ENCODE data around the gene MMP7.

Gene MMP7

DNA sequence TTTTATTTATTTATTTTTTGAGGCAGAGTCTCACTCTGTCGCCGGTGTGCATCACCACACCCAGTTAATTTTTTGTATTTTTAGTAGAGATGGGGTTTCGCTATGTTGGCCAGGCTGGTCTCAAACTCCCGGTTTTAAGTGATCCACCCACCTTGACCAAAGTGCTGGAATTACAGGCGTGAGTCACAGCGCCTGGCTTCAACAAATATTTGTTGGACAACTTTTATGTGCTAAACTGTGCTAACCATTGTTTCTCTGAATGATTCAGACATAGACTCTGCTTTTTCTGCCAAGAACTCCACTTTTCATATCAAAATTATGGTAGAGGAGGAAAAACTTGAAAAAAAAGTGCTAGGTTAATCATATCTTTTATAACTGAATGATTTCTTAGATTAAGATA lies 36.3 kb downstream of the MMP7 start:
- DNase-seq (ENCODE audit: low spot score) = no peak

DNA sequence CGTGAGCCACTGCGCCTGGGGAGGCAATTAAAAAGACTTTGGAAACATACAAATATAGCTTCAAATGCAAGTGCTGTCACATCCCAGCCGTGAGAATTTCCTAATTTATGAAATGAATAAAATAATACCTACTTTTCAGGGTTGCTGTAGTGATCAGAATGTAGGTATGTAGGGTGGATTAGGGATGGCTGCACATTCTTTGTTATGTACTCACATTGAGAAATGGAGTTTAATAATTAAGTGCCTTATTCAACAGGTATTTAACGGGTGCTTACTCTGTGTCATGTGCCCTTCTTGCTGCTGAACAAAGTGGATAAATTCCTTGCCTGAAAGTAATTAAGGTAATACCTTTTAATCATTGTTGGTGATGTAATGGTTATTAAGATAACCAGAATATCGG lies 37.0 kb downstream of the MMP7 start:
- no peak for DNase-seq (ENCODE audit: low spot score)

DNA sequence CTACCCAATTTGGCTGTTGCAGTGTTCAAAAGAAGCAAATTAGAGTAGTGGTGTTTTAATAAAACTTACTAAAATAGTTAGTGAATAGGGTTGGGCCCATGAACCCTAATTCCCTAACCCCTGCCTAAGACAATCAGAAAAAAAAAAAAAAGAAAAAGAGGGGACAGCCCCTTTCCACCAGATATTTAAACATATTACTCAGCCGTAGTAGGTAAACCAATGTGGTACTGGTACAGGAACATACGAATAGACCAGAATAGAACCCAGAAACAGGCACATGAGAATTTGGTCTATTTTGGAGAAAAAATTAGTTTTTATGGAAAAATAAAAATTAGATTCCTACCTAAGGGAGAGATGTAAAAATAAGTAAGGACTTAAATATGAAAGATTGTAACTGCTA lies 38.6 kb downstream of the MMP7 start:
- no peak for DNase-seq (ENCODE audit: low spot score)

DNA sequence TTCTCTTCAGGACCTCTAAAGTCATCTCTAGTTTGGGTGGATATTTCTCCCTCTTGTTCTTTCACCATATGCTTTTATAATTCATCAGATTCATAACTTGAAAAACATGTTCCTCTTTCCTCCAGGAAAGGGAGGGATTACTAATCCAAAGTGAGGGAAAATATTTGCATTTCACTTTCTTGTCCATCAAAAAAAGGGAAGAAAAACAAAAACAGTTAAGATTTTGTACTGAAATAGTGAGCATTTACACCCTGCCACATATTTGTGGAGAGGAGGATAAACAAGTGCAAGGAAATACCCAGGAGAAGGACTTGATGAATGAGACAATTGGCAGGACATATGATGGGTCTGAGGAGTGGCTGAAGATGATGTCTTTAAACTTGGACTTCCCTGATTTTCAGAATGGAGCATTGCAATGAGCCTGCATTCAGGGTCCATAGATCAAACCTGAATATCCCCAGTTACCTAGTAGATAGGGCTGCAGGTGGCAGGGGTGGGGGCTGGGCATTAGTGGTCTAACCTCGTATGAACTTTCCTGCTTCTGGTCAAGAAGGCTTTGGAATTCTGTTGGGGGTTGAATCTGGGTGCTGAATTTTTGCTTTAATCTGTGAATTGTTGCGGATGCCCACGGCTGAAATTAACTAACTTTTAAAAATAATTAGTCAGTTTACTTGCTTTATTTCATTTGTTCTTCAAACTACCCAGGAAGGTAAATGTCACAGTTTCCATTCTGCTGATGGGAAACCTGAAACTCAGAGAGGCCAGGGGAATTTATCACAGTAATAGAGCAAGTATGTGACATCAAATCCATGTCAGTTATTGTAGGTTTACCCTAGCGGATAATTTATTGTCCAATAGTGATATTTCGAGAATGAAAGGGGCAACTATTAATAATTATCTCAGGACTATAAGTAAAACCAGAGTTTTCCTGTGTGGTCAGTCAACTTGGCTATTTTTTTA lies 41.1 kb downstream of the MMP7 start:
- no peak for DNase-seq (ENCODE audit: low spot score)

DNA sequence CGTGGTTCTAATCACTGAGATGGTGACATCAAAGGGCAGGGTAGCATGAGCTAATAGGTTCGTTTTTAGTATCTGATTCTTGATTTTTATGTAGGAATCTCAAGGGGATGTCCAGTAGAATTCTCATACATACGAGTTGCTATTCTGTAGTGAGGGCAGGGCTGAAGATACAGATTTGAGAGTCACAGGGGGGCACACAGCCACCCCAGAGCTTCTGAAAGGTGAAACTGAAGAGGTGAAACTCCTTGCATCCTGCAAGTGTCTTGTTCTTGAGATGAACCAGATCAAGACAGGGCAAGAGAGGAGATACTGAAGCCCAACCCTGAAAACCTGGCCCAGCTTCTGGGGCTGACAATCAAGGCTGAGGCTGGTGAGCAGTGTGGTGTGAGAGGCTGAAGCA lies 42.3 kb downstream of the MMP7 start:
- no peak for DNase-seq (ENCODE audit: low spot score)

DNA sequence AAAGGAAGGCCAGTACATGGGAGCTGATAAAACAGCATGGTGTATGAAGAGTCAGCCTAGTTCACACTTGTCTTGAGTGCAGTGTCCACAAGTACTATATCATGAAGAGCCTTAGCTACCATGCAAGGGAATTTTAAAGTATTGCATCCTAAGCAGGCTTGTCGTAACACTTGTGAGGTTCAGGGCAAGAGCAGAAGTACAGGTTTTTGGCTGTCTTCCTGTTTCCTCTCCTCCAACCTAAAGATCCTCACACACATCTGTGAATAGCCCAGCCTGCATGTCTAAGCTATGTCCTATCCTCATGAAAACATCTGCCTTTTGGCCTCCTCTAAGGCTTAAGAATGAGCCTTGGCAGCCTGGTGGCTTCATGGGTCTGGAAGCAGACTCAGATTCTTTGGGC lies 43.3 kb downstream of the MMP7 start:
- no peak for DNase-seq (ENCODE audit: low spot score)

DNA sequence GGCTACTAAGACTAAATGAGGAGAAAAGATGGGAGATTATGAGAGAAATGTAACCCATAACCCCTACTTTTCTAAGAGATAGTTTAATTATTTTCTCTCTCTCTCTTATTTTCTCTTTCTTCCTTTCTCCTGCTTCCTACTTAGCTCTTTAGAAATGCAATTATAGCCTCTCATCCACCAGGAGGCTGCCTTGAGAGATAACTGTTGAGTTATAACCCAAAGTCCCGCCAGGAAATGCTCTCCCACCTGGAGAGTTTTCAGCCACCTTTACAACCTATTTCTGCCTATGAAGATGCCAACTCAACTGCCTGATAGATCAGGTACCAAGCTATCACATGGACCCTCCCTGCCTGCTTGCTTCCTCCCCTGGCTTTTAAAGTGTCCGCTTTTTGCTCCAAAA lies 44.0 kb downstream of the MMP7 start:
- no peak for DNase-seq (ENCODE audit: low spot score)

DNA sequence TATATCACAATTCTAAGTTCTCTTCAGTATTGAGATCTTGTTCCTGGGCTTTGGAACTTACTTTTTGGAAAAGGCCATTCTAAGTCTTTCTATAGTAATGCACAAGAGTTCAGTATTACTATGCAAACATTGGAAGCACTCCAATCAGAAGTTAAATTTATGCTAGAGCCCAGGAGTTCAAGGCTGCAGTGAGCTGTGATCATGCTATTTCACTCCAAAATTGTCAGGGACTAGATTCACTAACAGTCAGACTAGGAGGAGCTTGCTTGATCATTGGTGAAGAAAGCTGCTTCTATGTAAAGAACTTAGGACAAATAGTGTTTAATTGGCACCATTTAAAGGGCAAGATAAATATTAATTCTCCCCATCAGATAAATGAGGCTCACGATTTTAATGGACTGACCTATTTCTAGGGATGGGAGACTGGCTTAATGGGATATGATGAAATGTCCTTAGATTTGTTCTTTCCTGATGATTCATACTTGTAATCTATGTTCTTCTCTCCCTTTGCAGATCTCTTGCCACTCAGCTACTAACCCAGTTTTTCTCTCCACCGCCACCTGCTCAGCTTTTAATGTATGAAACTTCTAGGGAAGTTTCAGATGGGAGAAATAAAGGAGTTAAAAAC lies 45.3 kb downstream of the MMP7 start:
- DNase-seq (ENCODE audit: low spot score) = no peak

DNA sequence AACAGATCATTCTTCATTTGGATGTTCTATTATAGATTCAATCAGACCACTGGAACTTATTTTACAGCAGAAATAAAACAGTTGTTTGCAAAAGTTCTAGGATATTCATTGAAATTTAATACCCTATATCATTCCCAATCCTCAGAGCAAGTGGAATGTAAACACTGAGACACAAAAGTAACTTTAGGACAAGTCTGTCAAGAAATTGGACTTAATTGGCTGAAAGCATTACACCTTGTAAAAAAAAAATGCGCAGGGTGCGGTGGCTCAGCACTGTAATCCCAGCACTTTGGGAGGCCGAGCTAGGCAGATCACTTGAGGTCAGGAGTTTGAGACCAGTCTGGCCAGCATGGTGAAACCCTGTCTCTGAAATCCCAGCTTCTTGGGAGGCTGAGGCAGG lies 48.1 kb downstream of the MMP7 start:
- DNase-seq (ENCODE audit: low spot score) = no peak

DNA sequence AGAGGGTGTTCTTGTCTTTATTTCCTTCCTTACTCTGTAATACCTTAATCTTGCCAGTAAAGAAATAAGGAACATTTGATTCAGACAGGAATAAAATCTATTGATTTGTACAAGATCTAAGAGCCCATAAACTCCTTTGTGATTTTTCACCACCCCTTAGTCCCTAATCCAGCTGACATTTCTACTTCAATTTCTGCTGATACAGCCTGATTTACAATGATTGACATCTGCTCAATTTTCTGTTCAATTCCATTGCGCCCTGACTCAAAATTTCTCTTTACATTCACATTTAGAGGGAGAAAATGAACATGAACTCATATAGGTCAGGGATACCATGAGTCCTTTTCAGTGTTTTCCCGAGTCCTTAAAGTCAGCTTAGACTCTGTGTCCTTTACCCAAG lies 50.8 kb downstream of the MMP7 start:
- no peak for DNase-seq (ENCODE audit: low spot score)

DNA sequence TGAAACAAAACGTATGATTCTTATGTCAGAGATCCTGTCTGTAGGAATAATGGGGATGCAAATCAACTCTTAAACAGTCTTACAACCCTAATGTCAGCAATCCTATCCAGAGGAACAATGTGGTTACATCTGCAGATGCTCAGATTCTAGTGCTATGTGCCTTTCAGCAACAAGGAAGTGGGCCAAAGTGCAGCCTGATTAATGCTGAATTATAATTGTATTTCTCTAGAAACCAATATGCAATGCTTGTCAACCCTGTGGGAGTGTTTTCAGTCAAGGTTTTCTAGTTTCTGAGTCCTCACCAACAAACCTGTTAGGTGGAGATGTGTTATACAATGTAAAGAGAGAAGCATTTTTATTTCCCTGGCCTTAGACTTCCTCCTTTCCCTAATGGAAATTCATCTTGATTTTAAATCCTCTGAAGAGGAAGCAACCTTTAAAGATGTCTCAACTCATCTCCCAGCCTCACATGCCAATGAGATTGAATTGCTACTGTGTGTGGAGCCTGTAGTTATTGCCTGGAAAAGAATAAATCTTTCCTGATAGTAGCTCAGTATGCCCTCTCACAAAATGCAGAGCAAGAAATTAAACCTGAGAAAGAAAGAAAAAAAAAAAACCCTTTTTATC lies 51.8 kb downstream of the MMP7 start:
- DNase-seq (ENCODE audit: low spot score) = no peak

DNA sequence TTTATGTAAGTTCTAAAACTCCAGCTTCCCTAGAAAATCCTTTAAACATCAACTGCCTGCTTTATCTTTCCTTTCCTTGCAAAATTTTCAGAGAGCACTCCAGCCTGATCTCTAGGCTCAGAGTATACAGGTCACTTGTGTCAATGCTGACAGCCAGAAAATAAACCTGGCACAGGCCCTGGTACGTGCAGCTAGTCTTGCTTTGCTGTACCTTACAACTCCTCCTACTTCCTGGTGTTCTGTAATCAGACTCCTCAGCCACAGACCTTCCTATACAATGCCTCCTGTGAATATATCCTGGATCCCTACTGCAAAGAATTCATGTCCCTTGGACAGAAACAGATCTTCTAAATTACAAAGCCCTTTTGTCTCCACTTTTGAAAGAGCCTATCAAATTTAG lies 53.7 kb downstream of the MMP7 start:
- DNase-seq (ENCODE audit: low spot score) = no peak

DNA sequence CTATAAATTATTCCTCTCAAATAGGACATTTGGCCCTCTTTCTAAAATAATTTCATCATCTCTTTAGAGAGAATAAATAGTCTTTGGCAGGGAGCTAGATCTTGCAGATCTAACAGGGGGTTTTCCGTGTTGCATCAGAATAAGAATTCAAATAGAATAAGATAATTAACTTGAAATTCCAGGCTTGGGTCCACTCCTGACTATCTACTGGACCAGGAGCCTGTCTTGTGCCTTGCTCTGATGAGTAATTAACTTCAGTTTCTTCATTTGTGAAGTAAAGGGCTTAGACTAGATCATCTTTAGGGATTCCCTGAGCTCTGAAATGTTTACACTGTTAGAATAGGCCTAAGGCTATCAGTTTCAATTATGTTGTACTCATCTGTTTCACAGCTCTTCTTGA lies 54.5 kb downstream of the MMP7 start:
- no peak for DNase-seq (ENCODE audit: low spot score)

DNA sequence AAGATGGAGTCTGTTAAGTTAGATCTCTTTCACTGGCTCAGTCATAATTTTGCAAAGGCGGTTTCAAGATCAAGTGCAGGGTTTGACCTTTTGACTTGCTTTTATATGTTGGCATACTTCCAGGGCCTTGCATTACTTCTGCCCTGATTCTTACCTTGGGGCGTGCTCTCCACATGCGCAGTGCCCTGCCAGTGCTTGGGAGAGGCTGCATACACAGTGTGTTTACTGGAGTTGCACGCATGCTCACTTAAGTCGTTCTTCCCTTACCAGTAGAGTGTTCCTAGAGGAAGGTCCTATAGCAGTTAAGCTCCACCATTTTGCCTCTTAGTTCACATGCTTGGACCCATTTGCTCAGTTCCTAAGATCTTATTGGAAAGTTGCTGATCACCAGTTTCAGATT lies 57.0 kb downstream of the MMP7 start:
- no peak for DNase-seq (ENCODE audit: low spot score)

DNA sequence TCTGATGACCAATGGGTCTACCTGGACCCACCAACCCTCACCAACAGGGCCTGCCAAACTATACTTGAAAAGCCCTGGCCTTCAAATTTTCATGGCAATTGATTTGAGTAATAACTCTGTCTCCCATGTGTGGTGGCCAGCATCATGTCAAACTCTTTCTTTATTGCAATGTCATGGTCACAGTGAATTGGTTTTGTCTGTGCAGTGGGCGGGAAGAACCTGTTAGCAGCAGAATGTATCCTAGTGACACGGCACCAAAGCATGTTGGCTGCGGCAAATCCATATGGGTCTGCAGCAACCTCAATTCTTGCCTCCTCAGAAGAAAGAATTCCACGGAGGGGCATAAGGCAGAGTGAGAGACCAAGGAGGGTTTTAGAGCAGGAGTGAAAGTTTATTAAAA lies 58.4 kb downstream of the MMP7 start:
- no peak for DNase-seq (ENCODE audit: low spot score)

DNA sequence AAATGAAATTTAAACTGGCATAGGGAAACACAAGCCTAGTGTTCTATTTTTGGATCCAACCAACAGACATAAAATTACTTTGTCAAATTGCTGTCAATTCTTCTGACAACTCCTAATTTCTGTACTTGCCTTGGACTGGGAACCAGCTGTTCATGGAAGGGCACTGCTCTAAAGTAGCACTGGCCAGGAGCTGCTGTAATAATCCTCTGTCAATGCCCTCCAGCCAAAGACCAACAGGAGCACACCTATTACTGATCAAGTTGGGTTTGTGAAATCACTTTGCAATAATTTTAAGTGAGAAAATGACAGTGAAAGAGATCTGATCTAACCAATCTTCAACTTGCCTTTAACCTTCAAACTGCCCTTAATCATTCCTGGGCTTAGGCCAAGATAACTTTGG lies 59.1 kb downstream of the MMP7 start:
- DNase-seq (ENCODE audit: low spot score) = no peak
